Stimulated activated naive B cell treated with anti-CD40 and anti-IgM and Interleukin-4, amounts not matched to agents 10 μg/mL and 1 μg/mL and 100 μg/mL, for 72 hours (primary cell): ENCODE results near the gene RUNX1.
"Not testable (repeated sequence)": the region's sequence is repeated elsewhere in the genome, so short reads cannot be mapped to it uniquely, and the experiment has no call there.

Source experiments
- ATAC-seq, 2 donors: fragments of 150-1000 bp; cut with Tn5 transposase; replicated peaks; 2 replicates each; pipeline ENCODE4 v1.10.0; 2021; ENCODE audit warnings: moderate library complexity in 1 of 2
- DNase-seq: peaks from one replicate; pipeline ENCODE4 v3.0.0; 2021
- H3K27ac Mint-ChIP-seq: one replicate; pipeline ENCODE4 v1.8.0; 2022; ENCODE audit warnings: mild to moderate bottlenecking, mixed read lengths
- H3K27me3 Mint-ChIP-seq, 2 donors: one replicate each; pipeline ENCODE4 v1.8.0; 2022; ENCODE audit warnings: mixed read lengths in 2 of 2
- H3K36me3 Mint-ChIP-seq, 2 donors: one replicate each; pipeline ENCODE4 v1.8.0; 2022; ENCODE audit warnings: mixed read lengths in 2 of 2, mild to moderate bottlenecking in 1 of 2
- H3K4me1 Mint-ChIP-seq, 2 donors: one replicate each; pipeline ENCODE4 v1.8.0; 2022; ENCODE audit warnings: mixed read lengths in 2 of 2, mild to moderate bottlenecking in 1 of 2
- H3K4me3 Mint-ChIP-seq, 2 donors: one replicate each; pipeline ENCODE4 v1.8.0; 2022; ENCODE audit warnings: mild to moderate bottlenecking in 2 of 2, mixed read lengths in 2 of 2, moderate library complexity in 1 of 2
- H3K9me3 Mint-ChIP-seq, 2 donors: one replicate each; pipeline ENCODE4 v1.8.0; 2022; ENCODE audit warnings: mixed read lengths in 2 of 2, mild to moderate bottlenecking in 1 of 2

Gene RUNX1

GRCh38 chr21:34808569-34809204 is 240.4 kb downstream of the RUNX1 start:
- H3K36me3 Mint-ChIP-seq, result peaks cover 60 to 83% of the 10 kb centered on the region in 2 donors
- H3K4me1 Mint-ChIP-seq, result peaks cover 40 to 65% of the 10 kb centered on the region in 2 donors
- no peaks in the 10 kb centered on the region for H3K27me3 Mint-ChIP-seq
- peak in 1 of 2 donors; percentile 11 for ATAC-seq
- no peak for DNase-seq
- H3K4me3 Mint-ChIP-seq, result no peak overlapping the region
- peak overlapping the region; percentile 62 for H3K27ac Mint-ChIP-seq
- H3K9me3 Mint-ChIP-seq, result no peaks in the 10 kb centered on the region

- Mint-ChIP-seq H3K36me3 (peaks cover 61 to 80% of the 10 kb centered on the region in 2 donors), H3K4me3 (no peak overlapping the region)
Measured at GRCh38 chr21:34807881-34808568, 241.1 kb downstream of the RUNX1 start.

GRCh38 chr21:34807146-34807880 is 241.8 kb downstream of the RUNX1 start:
- Mint-ChIP-seq H3K4me3 (no peak overlapping the region), H3K27ac (peak overlapping the region; percentile 44), H3K36me3 (peaks cover 61 to 83% of the 10 kb centered on the region in 2 donors), H3K27me3 (no peaks in the 10 kb centered on the region), H3K4me1 (peaks cover 38 to 72% of the 10 kb centered on the region in 2 donors), H3K9me3 (no peaks in the 10 kb centered on the region)
- DNase-seq (peak; percentile 23), ATAC-seq (peak; percentile 78 to 88)

More at GRCh38 chr21:34807881-34808568, 241.1 kb downstream of the RUNX1 start:
- DNase-seq (no peak), ATAC-seq (peak in 1 of 2 donors; percentile 15)
- Mint-ChIP-seq H3K27ac (peak overlapping the region; percentile 44), H3K9me3 (no peaks in the 10 kb centered on the region), H3K27me3 (no peaks in the 10 kb centered on the region), H3K4me1 (peaks cover 38 to 66% of the 10 kb centered on the region in 2 donors)

- H3K9me3 Mint-ChIP-seq, result no peaks in the 10 kb centered on the region
- no peaks in the 10 kb centered on the region for H3K27me3 Mint-ChIP-seq
- peaks cover 38 to 76% of the 10 kb centered on the region in 2 donors for H3K4me1 Mint-ChIP-seq
- ATAC-seq (no peak), DNase-seq (no peak)
- peaks cover 59 to 80% of the 10 kb centered on the region in 2 donors for H3K36me3 Mint-ChIP-seq
- no peak overlapping the region for H3K4me3 Mint-ChIP-seq
- H3K27ac Mint-ChIP-seq, result peak overlapping the region; percentile 31
Measured at GRCh38 chr21:34806423-34806822, 242.7 kb downstream of the RUNX1 start.

GRCh38 chr21:34805157-34805556 is 243.9 kb downstream of the RUNX1 start:
- ATAC-seq (no peak), DNase-seq (no peak)
- H3K4me3 Mint-ChIP-seq, result no peak overlapping the region
- H3K9me3 Mint-ChIP-seq, result no peaks in the 10 kb centered on the region
- H3K27me3 Mint-ChIP-seq, result no peaks in the 10 kb centered on the region
- H3K4me1 Mint-ChIP-seq, result peaks cover 38 to 72% of the 10 kb centered on the region in 2 donors
- peak overlapping the region; percentile 54 for H3K27ac Mint-ChIP-seq
- peaks cover 56 to 76% of the 10 kb centered on the region in 2 donors for H3K36me3 Mint-ChIP-seq

- H3K4me1 Mint-ChIP-seq, result peaks cover 33 to 66% of the 10 kb centered on the region in 2 donors
- not testable (repeated sequence) for DNase-seq, H3K27ac Mint-ChIP-seq, H3K27me3 Mint-ChIP-seq, H3K4me3 Mint-ChIP-seq, ATAC-seq, H3K9me3 Mint-ChIP-seq
- H3K36me3 Mint-ChIP-seq, result peaks cover 58 to 74% of the 10 kb centered on the region in 2 donors
Measured at GRCh38 chr21:34804584-34804983, 244.5 kb downstream of the RUNX1 start.

- Mint-ChIP-seq H3K27me3 (no peaks in the 10 kb centered on the region), H3K9me3 (no peaks in the 10 kb centered on the region), H3K36me3 (peaks cover 58 to 73% of the 10 kb centered on the region in 2 donors), H3K27ac (no peak overlapping the region), H3K4me1 (peaks cover 27 to 59% of the 10 kb centered on the region in 2 donors), H3K4me3 (no peak overlapping the region)
- DNase-seq, result no peak
- ATAC-seq, result no peak
Measured at GRCh38 chr21:34803782-34804370, 245.2 kb downstream of the RUNX1 start.

GRCh38 chr21:34802180-34802899 is 246.8 kb downstream of the RUNX1 start:
- DNase-seq (no peak), ATAC-seq (no peak)
- H3K9me3 Mint-ChIP-seq, result no peaks in the 10 kb centered on the region
- peaks cover 13 to 44% of the 10 kb centered on the region in 2 donors for H3K4me1 Mint-ChIP-seq
- no peak overlapping the region for H3K4me3 Mint-ChIP-seq
- no peak overlapping the region for H3K27ac Mint-ChIP-seq
- no peaks in the 10 kb centered on the region for H3K27me3 Mint-ChIP-seq
- peaks cover 50 to 68% of the 10 kb centered on the region in 2 donors for H3K36me3 Mint-ChIP-seq

GRCh38 chr21:34801519-34802132 is 247.5 kb downstream of the RUNX1 start:
- peak in 1 of 2 donors; percentile 41 for ATAC-seq

GRCh38 chr21:34800797-34801518 is 248.1 kb downstream of the RUNX1 start:
- ATAC-seq (no peak), DNase-seq (no peak)
- Mint-ChIP-seq H3K36me3 (peaks cover 41 to 66% of the 10 kb centered on the region in 2 donors), H3K9me3 (no peaks in the 10 kb centered on the region), H3K4me1 (peaks cover 13 to 31% of the 10 kb centered on the region in 2 donors), H3K27ac (no peak overlapping the region), H3K4me3 (no peak overlapping the region), H3K27me3 (no peaks in the 10 kb centered on the region)

More at GRCh38 chr21:34801519-34802132, 247.5 kb downstream of the RUNX1 start:
- Mint-ChIP-seq H3K27me3 (no peaks in the 10 kb centered on the region), H3K4me1 (peaks cover 13 to 36% of the 10 kb centered on the region in 2 donors), H3K4me3 (no peak overlapping the region), H3K27ac (no peak overlapping the region), H3K9me3 (no peaks in the 10 kb centered on the region), H3K36me3 (peaks cover 43 to 67% of the 10 kb centered on the region in 2 donors)
- no peak for DNase-seq

- peaks cover 44 to 69% of the 10 kb centered on the region in 2 donors for H3K36me3 Mint-ChIP-seq
- ATAC-seq (no peak), DNase-seq (no peak)
- peaks cover 4 to 17% of the 10 kb centered on the region in 2 donors for H3K4me1 Mint-ChIP-seq
- no peaks in the 10 kb centered on the region for H3K9me3 Mint-ChIP-seq
- H3K27ac Mint-ChIP-seq, result peak overlapping the region; percentile 68
- no peaks in the 10 kb centered on the region for H3K27me3 Mint-ChIP-seq
- H3K4me3 Mint-ChIP-seq, result no peak overlapping the region
Measured at GRCh38 chr21:34799092-34799491, 250.0 kb downstream of the RUNX1 start.

GRCh38 chr21:34797921-34798535 is 251.1 kb downstream of the RUNX1 start:
- no peaks in the 10 kb centered on the region for H3K9me3 Mint-ChIP-seq
- H3K4me3 Mint-ChIP-seq, result no peak overlapping the region
- H3K4me1 Mint-ChIP-seq, result peaks cover 2 to 12% of the 10 kb centered on the region in 2 donors
- H3K36me3 Mint-ChIP-seq, result peaks cover 37 to 62% of the 10 kb centered on the region in 2 donors
- ATAC-seq, result no peak
- no peak overlapping the region for H3K27ac Mint-ChIP-seq
- no peak for DNase-seq
- H3K27me3 Mint-ChIP-seq, result no peaks in the 10 kb centered on the region
